Jurkat, Clone E6-1 (cell line): ENCODE data around the gene ABHD5.
A peak's percentile ranks its signal among the peaks of the same experiment; 100 is the strongest.

Experiments used
- DNase-seq: peaks from one replicate; pipeline ENCODE4 v3.0.0-alpha.2; 2011; ENCODE audit warnings: low read depth, low spot score
- H3K4me3 ChIP-seq: 2 replicates; pipeline ENCODE4 v1.5.1; 2011; ENCODE audit warnings: mild to moderate bottlenecking, low read length, control low read depth, moderate library complexity

The ABHD5 gene

GRCh38 chr3:43742920-43743319, 52.2 kb downstream of the ABHD5 start:
- no peak for DNase-seq
- H3K4me3 ChIP-seq, result no peak overlapping the region

- no peak overlapping the region for H3K4me3 ChIP-seq
- no peak for DNase-seq
Measured at GRCh38 chr3:43747641-43748040, 56.9 kb downstream of the ABHD5 start.

GRCh38 chr3:43748179-43748578, 57.4 kb downstream of the ABHD5 start:
- no peak for DNase-seq
- H3K4me3 ChIP-seq, result no peak overlapping the region

GRCh38 chr3:43748645-43749044, 57.9 kb downstream of the ABHD5 start:
- DNase-seq, result no peak
- H3K4me3 ChIP-seq, result no peak overlapping the region

- H3K4me3 ChIP-seq, result no peak overlapping the region
- no peak for DNase-seq
Measured at GRCh38 chr3:43752905-43753304, 62.2 kb downstream of the ABHD5 start.

GRCh38 chr3:43753741-43754715, 63.3 kb downstream of the ABHD5 start:
- no peak for DNase-seq
- H3K4me3 ChIP-seq, result no peak overlapping the region

- DNase-seq, result peak; percentile 57
- no peak overlapping the region for H3K4me3 ChIP-seq
Measured at GRCh38 chr3:43755516-43756200, 64.9 kb downstream of the ABHD5 start.

GRCh38 chr3:43757666-43758321, 67.1 kb downstream of the ABHD5 start:
- H3K4me3 ChIP-seq, result no peak overlapping the region
- DNase-seq, result no peak

GRCh38 chr3:43758592-43759225, 68.0 kb downstream of the ABHD5 start:
- H3K4me3 ChIP-seq, result no peak overlapping the region
- no peak for DNase-seq

- H3K4me3 ChIP-seq, result no peak overlapping the region
- DNase-seq, result no peak
Measured at GRCh38 chr3:43759297-43759782, 68.6 kb downstream of the ABHD5 start.

- no peak for DNase-seq
- H3K4me3 ChIP-seq, result no peak overlapping the region
Measured at GRCh38 chr3:43759938-43760337, 69.2 kb downstream of the ABHD5 start.

- DNase-seq, result no peak
- H3K4me3 ChIP-seq, result no peak overlapping the region
Measured at GRCh38 chr3:43760938-43761337, 70.2 kb downstream of the ABHD5 start.

GRCh38 chr3:43762451-43762850, 71.7 kb downstream of the ABHD5 start:
- H3K4me3 ChIP-seq, result no peak overlapping the region
- DNase-seq, result no peak

GRCh38 chr3:43764056-43764455, 73.3 kb downstream of the ABHD5 start:
- DNase-seq, result no peak
- no peak overlapping the region for H3K4me3 ChIP-seq

GRCh38 chr3:43764471-43764870, 73.7 kb downstream of the ABHD5 start:
- DNase-seq, result no peak
- no peak overlapping the region for H3K4me3 ChIP-seq

GRCh38 chr3:43765521-43765971, 74.8 kb downstream of the ABHD5 start:
- no peak for DNase-seq
- H3K4me3 ChIP-seq, result no peak overlapping the region

GRCh38 chr3:43766672-43767465, 76.1 kb downstream of the ABHD5 start:
- H3K4me3 ChIP-seq, result no peak overlapping the region
- no peak for DNase-seq

GRCh38 chr3:43768381-43768973, 77.7 kb downstream of the ABHD5 start:
- no peak overlapping the region for H3K4me3 ChIP-seq
- DNase-seq, result no peak
